Hippocampal formation (tissue), 2 donors: ENCODE data around the gene ENAH.
"Not testable (repeated sequence)": the region's sequence is repeated elsewhere in the genome, so short reads cannot be mapped to it uniquely, and the experiment has no call there.

ENCODE experiments used
- DNase-seq, 2 donors: peaks; one replicate each; lab custom pipeline; 2025; lab: John Stamatoyannopoulos, UW

ENAH gene

DNA sequence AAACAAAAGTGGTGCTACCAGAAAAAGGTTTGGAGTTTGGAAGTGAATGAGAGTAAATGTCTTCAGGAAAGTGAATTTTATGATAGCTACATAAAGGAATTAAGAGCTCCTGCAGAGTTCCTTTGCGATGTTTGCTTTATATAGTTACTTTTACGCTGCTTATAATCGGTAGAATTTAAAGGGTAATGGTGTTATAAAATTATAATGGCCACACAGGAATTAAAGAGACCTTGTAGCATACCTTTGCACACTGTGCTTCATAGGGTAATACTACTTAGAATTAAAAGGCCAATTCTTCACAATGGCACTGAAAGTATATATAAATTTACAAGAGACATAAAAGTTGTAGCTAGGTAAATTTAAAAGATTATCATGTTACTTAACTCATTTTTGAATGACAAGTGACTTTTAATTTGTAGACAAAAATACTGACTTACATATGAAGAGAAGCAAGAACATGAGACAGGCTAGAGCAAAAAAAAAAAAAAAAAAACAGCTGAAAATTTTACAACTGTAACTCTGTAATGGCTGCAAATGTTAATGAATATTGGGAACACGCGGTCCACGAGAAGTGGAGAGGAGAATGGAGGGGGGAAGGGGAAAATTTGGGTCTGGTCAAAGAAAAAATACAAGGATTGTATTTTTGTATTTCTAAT is 159.2 kb downstream of the ENAH start:
- DNase-seq, result no peak

DNA sequence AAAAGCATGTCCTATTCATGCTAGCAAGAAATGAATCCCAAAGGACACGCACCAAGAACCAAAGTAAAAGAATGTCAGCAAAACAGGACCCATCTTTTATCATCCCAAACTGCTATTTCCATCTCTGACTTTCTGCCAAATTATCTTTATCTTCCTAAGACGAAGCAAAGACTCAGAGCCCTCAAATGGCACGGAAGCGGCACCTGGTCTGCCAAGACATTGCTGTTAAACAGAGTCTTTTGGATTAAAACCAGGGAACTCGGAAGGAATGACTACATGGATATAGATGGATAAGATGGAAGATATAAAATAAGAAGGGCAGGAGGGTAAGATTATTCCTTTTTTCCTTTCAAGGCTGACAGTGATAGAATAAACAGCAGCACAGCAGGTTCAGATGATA is 164.2 kb downstream of the ENAH start:
- DNase-seq, result no peak

GRCh38 chr1:225486856-225487255 is 166.1 kb downstream of the ENAH start:
- DNase-seq, result no peak

DNA sequence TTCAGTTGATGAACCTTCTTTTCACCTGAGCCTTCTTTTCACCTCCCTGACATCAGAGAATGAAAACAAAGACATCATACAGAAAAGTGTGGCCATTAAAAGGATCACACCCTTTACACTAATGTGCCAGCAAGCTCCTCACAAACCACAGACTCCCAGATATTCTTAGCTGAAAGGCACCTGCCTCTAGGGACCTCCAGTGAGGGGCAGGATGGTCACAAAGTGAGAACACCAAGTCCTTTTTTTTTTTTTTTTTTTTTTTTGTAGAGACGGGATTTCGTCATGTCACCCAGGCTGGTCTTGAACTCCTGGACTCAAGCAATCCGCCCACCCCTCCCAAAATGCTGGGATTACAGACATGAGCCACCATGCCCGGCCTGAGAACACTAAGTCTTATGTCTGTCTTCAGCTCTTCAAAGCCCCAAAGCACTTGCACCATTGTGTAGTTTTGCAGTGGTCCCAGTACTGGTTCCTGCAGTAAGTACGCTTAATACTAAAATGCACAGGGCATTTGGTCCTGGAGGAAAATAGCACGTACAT is 166.9 kb downstream of the ENAH start:
- DNase-seq, result no peak

DNA sequence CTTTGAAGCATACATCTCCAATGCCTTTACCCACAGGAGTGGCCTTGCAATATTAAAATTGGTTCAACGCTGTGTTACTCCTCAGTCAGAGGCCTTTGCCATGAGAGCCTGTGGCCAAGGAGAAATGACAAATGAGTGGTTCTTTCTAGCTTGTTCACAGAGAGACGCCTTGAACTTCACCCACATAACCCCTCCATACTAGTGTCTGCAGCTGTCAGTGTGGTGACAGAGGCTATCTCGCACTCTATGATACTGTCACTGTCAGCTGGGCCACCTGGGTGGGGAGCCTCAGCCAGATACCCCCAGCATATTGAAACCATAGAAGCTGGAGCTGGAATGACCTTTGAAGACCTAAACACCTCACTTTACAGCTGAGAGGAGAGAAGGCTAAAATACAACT is 167.7 kb downstream of the ENAH start:
- DNase-seq, result no peak

DNA sequence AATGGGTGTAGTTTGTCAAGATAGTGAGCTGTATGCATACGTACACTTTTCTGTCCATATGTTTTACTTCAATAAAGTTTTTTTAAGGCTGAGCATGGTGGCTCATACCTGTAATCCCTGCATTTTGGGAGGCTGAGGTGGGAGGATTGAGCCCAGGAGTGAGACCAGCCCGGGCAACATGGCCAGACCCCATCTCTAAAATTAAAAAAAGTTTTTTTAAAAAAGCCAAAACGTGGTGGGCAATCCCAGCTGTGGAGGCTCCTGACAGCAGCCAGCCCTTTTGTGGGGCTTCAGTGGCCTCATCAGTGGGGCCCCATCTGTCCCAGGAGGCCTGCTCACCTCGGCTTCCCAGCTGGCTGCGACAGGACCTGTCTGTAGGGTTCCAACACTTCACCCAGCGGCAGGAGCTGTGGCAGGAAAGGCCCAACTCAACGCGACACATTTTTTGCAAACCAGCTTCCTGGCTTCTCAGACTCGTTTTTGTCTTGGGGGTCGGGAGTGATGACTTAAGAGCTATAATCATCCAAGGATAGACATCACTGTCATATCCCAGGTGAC is 168.2 kb downstream of the ENAH start:
- no peak for DNase-seq

DNA sequence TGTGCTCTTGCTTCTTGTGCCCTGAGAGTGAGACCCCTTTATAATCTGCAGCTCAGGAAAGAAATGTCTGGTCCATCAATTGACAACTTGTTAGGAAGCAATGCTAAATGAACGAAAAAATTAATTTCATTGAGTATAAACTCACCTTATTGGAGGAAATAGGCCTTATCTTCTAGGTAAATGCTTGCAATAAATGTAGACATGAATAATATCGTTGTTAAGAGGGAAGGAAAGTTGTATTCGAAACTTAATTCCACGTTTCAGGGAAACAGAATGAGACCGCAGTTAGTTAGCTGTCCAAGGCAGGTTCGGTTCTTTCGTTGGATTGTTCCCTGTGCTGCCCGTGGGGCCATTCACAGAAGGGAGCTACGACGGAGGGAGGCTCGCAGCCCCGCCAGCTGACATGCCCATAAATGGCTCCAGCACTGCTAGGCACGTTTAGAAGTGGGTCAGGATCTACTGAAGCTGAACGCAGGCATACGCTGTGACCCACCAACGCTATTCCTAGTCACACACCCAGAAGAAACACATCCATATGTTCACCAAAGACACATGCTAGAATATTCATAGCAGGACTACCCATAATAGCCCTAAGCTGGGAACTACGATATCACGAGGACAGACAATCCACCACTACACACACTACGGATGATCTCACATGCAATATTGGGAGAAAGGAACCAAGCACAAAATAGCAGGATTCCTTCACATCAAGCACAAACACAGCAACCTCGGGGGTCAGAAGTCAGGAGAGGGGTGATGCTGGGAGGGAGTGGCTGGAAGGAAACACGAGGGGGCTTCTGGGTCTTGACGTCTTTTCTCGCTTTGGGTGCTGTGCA is 168.9 kb downstream of the ENAH start:
- DNase-seq, result peak in 1 of 2 donors; percentile 7

DNA sequence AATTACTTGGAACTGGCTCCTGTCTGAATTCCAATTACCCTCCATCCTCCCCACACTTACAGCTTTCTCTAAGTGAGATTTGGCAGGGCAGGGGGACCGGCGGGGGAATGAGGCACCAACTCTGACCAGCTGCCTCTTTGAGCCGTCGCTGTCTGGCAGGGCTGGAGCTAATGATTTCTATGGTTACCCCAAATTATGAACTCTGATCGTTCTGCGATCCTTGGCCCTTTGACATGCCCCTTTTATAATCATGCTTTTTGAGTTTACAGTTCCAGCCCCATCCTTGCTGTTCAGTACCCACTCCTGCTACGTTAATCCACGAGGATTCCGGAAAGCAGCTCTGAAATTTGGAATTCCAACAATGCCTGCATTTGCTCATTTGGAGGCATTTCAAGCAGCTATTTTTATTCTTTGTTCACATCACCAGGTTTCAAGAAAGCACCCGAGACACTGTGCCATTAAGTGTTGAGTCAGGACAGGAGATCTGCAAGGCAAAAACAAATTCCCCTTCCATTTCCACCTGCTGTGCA is 170.4 kb downstream of the ENAH start:
- no peak for DNase-seq

DNA sequence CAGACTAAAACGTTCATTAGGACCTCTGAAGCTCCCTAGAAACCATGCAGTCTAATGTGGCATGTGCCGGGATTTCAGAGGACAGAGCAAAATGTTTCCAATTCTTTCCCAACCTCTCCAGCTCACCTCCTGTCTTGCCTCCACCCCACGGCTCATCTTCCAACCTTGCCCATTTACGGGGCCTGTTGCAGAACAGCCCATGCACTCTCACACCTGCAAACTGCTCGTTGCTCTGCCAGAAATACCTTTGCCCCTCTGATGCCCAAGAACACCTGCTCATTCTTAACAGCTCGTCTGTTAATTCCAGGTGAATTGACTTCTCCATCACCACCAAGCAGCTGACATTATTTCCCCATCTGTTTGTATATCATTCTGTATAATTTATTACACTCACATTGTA is 171.2 kb downstream of the ENAH start:
- no peak for DNase-seq

DNA sequence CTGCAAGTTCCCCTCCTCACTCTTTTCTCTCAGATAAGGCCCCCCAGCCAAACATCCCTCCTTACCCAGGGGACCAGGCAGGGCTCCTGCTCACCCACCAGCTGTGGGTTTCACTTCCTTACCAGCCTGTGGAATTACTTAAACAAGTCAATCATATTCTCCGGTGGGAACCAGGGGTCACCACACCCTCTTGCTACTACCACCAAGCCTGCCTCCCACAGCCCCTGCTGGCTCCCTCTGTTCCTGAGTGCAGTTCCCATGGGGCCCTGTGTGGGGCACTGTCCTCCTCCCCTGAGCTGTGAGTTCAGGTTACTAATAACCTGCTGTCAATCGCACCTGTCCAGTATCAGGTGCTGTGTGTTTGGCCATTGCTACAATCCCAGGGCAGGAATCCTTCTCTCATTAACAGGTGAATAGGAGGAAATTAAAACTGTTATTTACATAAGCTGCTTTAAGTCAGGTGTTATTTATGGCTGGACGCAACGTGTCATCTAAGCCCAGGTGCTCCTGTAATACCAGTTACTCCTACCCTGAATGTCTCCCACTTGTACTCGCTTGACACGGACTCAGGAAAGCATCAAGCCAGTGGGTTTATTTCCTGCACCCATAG is 172.0 kb downstream of the ENAH start:
- no peak for DNase-seq

DNA sequence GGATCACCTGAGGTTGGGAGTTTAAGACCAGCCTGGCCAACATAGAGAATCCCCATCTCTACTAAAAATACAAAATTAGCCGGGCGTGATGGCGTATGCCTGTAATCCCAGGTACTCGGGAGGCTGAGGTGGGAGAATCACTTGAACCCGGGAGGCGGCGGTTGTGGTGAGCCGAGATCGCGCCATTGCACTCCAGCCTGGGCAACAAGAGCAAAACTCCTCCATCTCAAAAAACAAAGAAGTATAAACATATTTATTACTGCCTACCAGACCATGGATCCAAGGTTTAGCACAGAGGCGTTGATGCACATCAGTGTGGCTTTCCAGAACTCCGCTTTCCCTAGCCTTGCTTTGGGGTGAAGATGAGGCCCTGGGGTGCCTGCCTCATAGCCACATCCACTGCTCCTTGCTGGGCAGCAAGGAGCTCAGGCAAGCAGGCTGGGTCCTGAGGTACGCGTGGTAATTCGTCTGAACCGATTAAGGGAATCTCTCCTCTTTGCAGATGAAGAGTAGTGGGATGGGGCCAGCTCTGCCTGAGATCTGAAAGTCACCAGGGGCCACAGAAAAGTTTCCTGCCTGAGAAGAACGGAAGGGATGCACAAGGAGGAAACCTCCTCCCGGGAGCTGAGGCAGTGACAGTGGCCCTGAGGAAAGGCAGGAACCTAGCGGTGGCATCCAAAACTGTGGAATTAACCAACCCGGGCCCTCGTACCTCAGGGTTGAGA is 172.8 kb downstream of the ENAH start:
- no peak for DNase-seq

DNA sequence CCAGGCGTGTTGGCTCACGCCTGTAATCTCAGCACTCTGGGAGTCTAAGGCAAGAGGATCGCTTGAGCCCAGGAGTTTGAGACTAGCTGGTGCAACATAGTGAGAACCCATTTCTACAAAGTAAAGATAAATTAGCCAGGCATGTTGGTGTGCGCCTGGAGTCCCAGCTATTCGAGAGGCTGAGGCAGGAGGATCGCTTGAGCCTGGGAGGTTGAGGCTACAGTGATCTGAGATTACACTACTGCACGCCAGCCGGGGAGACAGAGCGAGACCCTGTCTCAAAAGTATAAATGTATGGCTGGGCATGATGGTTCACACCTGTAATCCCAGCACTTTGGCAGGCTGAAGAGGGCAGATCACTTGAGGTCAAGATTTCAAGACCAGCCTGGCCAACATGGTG is 173.6 kb downstream of the ENAH start:
- no peak for DNase-seq

- DNase-seq, result no peak
These were observed 175.5 kb downstream of the ENAH start for GRCh38 chr1:225477296-225477911.

- no peak for DNase-seq
These were observed 176.4 kb downstream of the ENAH start for GRCh38 chr1:225476538-225476988.

DNA sequence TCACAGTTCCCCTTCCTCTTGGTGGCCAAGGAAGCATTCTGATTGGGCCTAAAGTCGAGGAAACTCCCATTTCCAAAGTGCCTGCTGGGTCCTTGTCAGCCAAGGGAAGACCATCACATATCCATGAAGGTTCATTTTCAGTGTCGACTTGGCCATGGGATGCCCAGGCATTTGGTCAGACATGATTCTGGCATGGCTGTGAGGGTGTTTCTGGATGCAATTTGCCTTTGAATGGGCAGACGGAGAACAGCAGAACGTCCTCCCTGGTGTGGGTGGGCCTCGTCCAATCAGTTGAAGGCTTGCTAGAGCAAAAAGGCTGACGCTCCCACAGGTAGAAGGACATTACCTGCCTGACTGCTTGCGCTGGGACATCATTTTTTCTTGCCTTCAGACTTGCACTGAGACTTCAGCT is 176.8 kb downstream of the ENAH start:
- no peak for DNase-seq

DNA sequence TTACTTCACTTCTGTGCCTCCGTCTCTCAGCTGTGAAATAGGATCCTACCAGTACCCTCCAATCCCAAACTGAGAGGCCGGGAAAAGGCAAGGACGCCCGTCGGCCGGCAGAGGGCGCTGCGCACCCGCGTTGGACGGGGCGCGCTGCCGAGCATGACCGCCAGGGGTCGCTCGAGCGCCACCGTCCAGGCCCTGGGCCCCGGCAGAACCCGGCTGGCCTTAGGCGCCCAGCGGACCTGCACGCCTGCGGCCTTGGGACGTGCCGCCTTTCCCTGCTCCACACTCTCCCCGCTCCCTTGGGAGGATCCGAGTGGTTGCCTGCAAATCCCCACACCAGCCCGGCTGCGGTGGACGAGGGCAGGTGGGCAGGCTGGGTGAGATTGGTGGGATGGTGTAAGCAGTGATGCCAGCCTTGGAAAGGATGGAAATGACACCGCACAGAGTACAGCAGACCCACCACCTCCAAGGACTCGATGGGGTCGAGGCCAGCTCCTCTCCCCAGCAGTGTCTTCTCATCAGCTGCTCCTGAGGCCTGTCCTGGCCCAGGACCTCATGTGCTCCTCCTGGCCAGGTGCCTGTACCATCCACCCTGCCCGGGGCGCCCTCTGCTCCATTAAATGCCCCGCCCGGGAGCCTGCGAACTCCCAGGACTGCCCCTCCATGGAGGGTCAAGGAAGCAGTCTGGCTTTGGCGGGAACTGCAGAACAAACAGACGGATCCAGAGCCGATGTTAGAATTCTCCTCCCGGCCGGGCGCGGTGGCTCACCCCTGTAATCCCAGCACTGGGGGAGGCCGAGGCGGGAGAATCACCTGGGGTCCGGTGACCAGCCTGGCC is 177.7 kb downstream of the ENAH start:
- peak; percentile 65 to 78 for DNase-seq

GRCh38 chr1:225474439-225474985 is 178.4 kb downstream of the ENAH start:
- no peak for DNase-seq

DNA sequence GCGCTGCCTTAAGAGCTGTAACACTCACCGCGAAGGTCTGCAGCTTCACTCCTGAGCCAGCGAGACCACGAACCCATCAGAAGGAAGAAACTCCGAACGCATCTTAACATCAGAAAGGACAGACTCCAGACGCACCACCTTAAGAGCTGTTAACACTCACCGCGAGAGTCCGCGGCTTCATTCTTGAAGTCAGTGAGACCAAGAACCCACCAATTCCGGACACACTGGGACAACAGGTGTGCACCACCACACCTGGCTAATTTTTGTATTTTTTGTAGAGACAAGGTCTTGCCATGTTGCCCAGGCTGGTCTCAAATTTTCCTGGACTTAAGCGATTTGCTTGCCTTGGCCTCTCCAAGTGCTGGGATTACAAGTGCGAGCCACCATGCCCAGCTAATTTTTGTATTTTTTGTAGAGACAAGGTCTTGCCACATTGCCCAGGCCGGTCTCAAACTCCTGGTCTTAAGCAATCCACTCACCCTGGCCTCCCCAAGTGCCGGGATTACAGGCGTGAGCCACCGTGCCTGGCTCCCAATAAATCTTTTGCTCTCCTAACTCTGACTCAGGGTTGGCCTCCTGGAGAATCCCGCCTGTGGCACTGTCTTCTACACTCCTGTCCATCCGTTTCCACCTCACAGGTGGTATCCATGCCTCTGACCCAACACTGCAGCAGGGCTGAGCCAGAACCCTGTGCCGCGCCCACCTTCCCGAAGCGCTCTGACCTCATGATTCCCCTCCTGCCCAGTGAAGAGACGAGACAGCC is 179.1 kb downstream of the ENAH start:
- not testable (repeated sequence) for DNase-seq

DNA sequence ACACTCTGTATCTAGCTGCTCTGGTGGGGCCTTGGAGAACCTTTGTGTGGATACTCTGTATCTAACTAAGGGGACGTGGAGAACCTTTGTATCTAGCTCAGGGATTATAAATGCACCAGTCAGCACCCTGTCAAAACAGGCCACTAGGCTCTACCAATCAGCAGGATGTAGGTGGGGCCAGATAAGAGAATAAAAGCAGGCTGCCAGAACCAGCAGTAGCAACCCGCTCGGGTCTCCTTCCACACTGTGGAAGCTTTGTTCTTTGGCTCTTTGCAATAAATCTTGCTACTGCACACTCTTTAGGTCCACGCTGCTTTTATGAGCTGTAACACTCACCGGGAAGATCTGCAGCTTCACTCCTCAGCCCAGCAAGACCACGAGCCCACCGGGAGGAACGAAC is 179.7 kb downstream of the ENAH start:
- DNase-seq, result peak in 1 of 2 donors; percentile 21
